Progenitor cell of endocrine pancreas (in vitro differentiated cells): ENCODE results near the gene MMP1. TPM values are rescaled to one million over a fixed set of nuclear protein-coding genes. Genes with fewer than 3 reads are reported as not detected.

Source experiments
- DNase-seq: peaks from one replicate; pipeline ENCODE4 v3.0.0; 2021; ENCODE audit warnings: low spot score; ENCODE audit not compliant: unreplicated experiment
- H3K27ac Mint-ChIP-seq: 2 replicates; pipeline ENCODE4 v1.8.0; 2021; ENCODE audit warnings: mild to moderate bottlenecking, moderate library complexity, mixed read lengths
- H3K27me3 Mint-ChIP-seq: 2 replicates; pipeline ENCODE4 v1.8.0; 2021; ENCODE audit warnings: mixed read lengths
- H3K36me3 Mint-ChIP-seq: 2 replicates; pipeline ENCODE4 v1.8.0; 2022; ENCODE audit warnings: mixed read lengths; ENCODE audit not compliant: insufficient read depth
- H3K4me1 Mint-ChIP-seq: 2 replicates; pipeline ENCODE4 v1.8.0; 2021; ENCODE audit warnings: low read depth, mixed read lengths
- H3K4me3 Mint-ChIP-seq: 2 replicates; pipeline ENCODE4 v1.8.0; 2021; ENCODE audit warnings: low read depth, mild to moderate bottlenecking, moderate library complexity, mixed read lengths
- H3K9me3 Mint-ChIP-seq: 2 replicates; pipeline ENCODE4 v1.8.0; 2021; ENCODE audit warnings: low read depth, mixed read lengths
- CTCF ChIP-seq: fragments of 200-600 bp; sonication (generic); IDR thresholded peaks from one replicate; pipeline ENCODE4 v1.5.0; 2021; ENCODE audit warnings: antibody characterized with exemption, mild to moderate bottlenecking; ENCODE audit not compliant: unreplicated experiment
- total RNA-seq: library from RNA; stranded (reverse); gene quantifications from 2 replicates; pipeline ENCODE4 v1.2.1, GENCODE V29; 2021

MMP1 gene
- total RNA-seq, 1 donor from 2014 or later, result 0.24 TPM

GRCh38 chr11:102837646-102838045, 39.7 kb upstream of the MMP1 start:
- H3K4me3 Mint-ChIP-seq, result no peak overlapping the region
- peaks cover 14% of the 10 kb centered on the region for H3K4me1 Mint-ChIP-seq
- no peak overlapping the region for H3K27ac Mint-ChIP-seq
- DNase-seq, result no peak
- no peak for TF ChIP-seq CTCF
- H3K36me3 Mint-ChIP-seq, result no peaks in the 10 kb centered on the region
- H3K27me3 Mint-ChIP-seq, result no peaks in the 10 kb centered on the region
- H3K9me3 Mint-ChIP-seq, result no peaks in the 10 kb centered on the region

- no peaks in the 10 kb centered on the region for H3K9me3 Mint-ChIP-seq
- H3K4me3 Mint-ChIP-seq, result no peak overlapping the region
- no peak for TF ChIP-seq CTCF
Observed at GRCh38 chr11:102837156-102837555, 39.2 kb upstream of the MMP1 start.

GRCh38 chr11:102836290-102836875, 38.4 kb upstream of the MMP1 start:
- TF ChIP-seq CTCF, result no peak
- no peaks in the 10 kb centered on the region for H3K36me3 Mint-ChIP-seq
- H3K27ac Mint-ChIP-seq, result no peak overlapping the region
- no peak for DNase-seq
- H3K27me3 Mint-ChIP-seq, result peaks cover 8% of the 10 kb centered on the region
- peaks cover 14% of the 10 kb centered on the region for H3K4me1 Mint-ChIP-seq
- no peaks in the 10 kb centered on the region for H3K9me3 Mint-ChIP-seq
- no peak overlapping the region for H3K4me3 Mint-ChIP-seq

More at GRCh38 chr11:102837156-102837555, 39.2 kb upstream of the MMP1 start:
- no peaks in the 10 kb centered on the region for H3K36me3 Mint-ChIP-seq
- DNase-seq, result no peak
- no peak overlapping the region for H3K27ac Mint-ChIP-seq
- H3K4me1 Mint-ChIP-seq, result peaks cover 14% of the 10 kb centered on the region
- H3K27me3 Mint-ChIP-seq, result peaks cover 2% of the 10 kb centered on the region

GRCh38 chr11:102833731-102834130, 35.8 kb upstream of the MMP1 start:
- Mint-ChIP-seq H3K27me3 (peaks cover 13% of the 10 kb centered on the region), H3K4me3 (no peak overlapping the region), H3K9me3 (no peaks in the 10 kb centered on the region), H3K36me3 (no peaks in the 10 kb centered on the region), H3K4me1 (peaks cover 1% of the 10 kb centered on the region), H3K27ac (no peak overlapping the region)
- DNase-seq, result no peak
- no peak for TF ChIP-seq CTCF

GRCh38 chr11:102832612-102833011, 34.7 kb upstream of the MMP1 start:
- Mint-ChIP-seq H3K27me3 (peaks cover 13% of the 10 kb centered on the region), H3K4me1 (peaks cover 1% of the 10 kb centered on the region), H3K36me3 (no peaks in the 10 kb centered on the region), H3K4me3 (no peak overlapping the region), H3K9me3 (no peaks in the 10 kb centered on the region), H3K27ac (no peak overlapping the region)
- no peak for TF ChIP-seq CTCF
- DNase-seq, result no peak
